Activated CD8-positive, alpha-beta memory T cell treated with anti-CD3 and anti-CD28 coated beads, Interleukin-2, amount 10 ng/mL, durations not matched to agents 7 days and 5 days (primary cell): Measurements from ENCODE around the gene OXT. TPM values are rescaled to one million over a fixed set of nuclear protein-coding genes. Genes with fewer than 3 reads are reported as not detected.
A peak's percentile ranks its signal among the peaks of the same experiment; 100 is the strongest.
"Not testable (repeated sequence)": the region's sequence is repeated elsewhere in the genome, so short reads cannot be mapped to it uniquely, and the experiment has no call there.

Experiments
- ATAC-seq: fragments of 150-1000 bp; cut with Tn5 transposase; one replicate; pipeline ENCODE4 v1.10.0; 2021; ENCODE audit warnings: moderate library complexity
- CTCF ChIA-PET: fragments of 350-600 bp; sonication (Branson Sonifier 250); formaldehyde crosslinking; loops from one replicate; lab custom pipeline; 2021; ENCODE audit warnings: antibody characterized with exemption; lab: Charles Lee
- DNase-seq: peaks from one replicate; pipeline ENCODE4 v3.0.0-alpha.2; 2020
- H3K27ac Mint-ChIP-seq: one replicate; pipeline ENCODE4 v1.8.0; 2021; ENCODE audit warnings: mild to moderate bottlenecking, mixed read lengths
- H3K27me3 Mint-ChIP-seq: one replicate; pipeline ENCODE4 v1.8.0; 2021; ENCODE audit warnings: mixed read lengths
- H3K36me3 Mint-ChIP-seq: one replicate; pipeline ENCODE4 v1.8.0; 2021; ENCODE audit warnings: mild to moderate bottlenecking, mixed read lengths
- H3K4me1 Mint-ChIP-seq: one replicate; pipeline ENCODE4 v1.8.0; 2021; ENCODE audit warnings: mixed read lengths
- H3K4me3 Mint-ChIP-seq: one replicate; pipeline ENCODE4 v1.8.0; 2021; ENCODE audit warnings: mild to moderate bottlenecking, moderate library complexity, mixed read lengths
- H3K9me3 Mint-ChIP-seq: one replicate; pipeline ENCODE4 v1.8.0; 2022; ENCODE audit warnings: low read depth, mixed read lengths
- total RNA-seq, 2 experiments: library from RNA; stranded (reverse); gene quantifications; one replicate each; pipeline ENCODE4 v1.2.3, GENCODE V29; 2021

OXT gene
- total RNA-seq, 2 experiments from 2014 or later = not detected

DNA sequence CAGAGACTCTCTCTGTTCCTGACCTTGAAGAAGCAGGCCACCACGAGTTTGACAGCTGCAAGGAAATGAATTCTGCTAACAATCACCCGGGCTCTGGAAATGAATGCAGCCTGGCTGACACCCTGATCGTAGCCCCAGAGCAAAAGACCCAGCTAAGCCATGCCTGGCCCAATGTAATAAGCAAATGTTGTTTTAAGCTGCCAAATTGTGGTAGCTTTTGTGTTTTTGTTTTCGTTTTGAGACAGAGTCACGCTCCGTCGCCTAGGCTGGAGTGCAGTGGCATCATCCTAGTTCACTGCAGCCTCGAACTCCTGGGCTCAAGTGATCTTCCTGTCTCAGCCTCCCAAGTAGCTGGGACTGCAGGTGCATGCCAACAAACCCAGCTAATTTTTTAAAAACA is 3.3 kb upstream of the OXT start:
- Mint-ChIP-seq H3K4me3 (no peak overlapping the region), H3K27ac (no peak overlapping the region), H3K36me3 (no peaks in the 10 kb centered on the region), H3K9me3 (no peaks in the 10 kb centered on the region), H3K4me1 (peaks cover 13% of the 10 kb centered on the region), H3K27me3 (peaks cover 15% of the 10 kb centered on the region)
- ATAC-seq (no peak), DNase-seq (no peak)
- CTCF ChIA-PET = interaction anchor here (1.4 to 3.1 kb wide), 3 partner anchors 15 to 261 kb away, joined by 3 to 13 read pairs (median 3); no protein-coding TSS in a partner anchor

DNA sequence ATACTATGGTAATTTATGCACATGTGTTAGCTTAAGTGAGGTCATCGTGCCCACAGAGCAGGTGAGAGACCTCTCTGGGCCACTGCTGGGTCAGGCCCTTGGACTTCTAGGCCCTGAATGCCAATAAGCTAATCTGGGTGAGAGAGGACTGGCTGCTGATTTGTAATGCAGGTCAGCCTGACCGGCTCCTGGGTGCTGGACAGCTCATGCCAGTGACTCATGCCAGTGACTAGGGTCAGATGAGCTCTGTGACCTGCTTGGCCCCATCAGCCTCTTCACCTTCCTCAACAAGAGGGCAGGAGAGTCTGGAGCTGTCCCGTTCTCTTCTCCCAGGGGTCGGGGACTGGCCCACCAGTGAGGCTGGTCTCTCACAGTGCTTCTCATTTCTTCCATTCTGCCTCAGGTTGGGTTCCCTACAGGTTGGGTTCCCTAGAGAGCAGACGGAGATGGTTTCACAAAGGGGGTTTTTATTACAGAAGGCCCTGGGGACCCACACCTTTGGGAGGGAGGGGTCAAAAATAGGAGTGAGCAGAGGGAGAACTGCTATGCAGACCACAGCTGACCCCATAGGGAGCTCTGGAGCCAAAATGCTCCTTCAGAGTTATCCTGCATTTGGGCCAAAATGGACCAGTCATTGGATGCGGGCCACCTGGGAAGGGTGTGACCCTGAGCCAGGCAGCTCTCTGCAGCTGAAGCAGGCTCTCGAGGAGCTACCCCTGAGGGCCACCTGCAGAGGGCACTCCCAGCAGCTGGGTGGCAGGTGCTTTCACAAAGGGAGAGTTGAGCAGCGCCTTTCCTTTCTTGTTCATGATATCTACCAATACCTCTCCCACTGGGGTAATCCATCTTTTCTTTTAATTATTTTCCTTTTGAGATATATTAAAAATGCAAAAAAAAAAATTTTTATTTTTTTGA is 2.2 kb upstream of the OXT start:
- DNase-seq = peak; percentile 59
- ATAC-seq = no peak

DNA sequence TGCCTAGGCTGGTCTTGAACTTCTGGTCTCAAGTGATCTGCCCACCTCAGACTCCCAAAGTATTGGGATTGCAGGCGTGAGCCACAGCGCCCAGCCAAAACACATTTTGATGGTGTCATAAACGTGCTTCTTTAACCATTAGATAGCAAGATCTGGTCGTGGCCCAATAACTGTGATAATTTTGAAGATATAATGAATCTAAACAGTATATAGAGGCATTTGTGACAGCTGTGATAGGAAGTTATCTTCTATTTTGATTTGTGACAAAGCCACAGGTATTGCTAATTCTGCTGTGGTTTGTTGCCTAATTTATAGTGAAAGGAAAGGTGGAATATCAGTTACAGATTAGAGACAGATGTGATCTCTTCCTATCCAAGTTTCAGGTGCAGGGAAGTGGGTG is 695 bp upstream of the OXT start:
- no peaks in the 10 kb centered on the region for H3K9me3 Mint-ChIP-seq
- peaks cover 23% of the 10 kb centered on the region for H3K27me3 Mint-ChIP-seq
- CTCF ChIA-PET = interaction anchor here (0.8 to 3.1 kb wide), 3 partner anchors 17 to 87 kb away, joined by 3 to 13 read pairs (median 5); no protein-coding TSS in a partner anchor
- ATAC-seq (no peak), DNase-seq (no peak)
- H3K4me1 Mint-ChIP-seq = peaks cover 13% of the 10 kb centered on the region
- H3K4me3 Mint-ChIP-seq = peak overlapping the region; percentile 39
- no peaks in the 10 kb centered on the region for H3K36me3 Mint-ChIP-seq
- H3K27ac Mint-ChIP-seq = no peak overlapping the region

More for the DNA sequence above, 2.2 kb upstream of the OXT start:
- no peaks in the 10 kb centered on the region for H3K9me3 Mint-ChIP-seq
- peaks cover 13% of the 10 kb centered on the region for H3K4me1 Mint-ChIP-seq
- H3K27me3 Mint-ChIP-seq = peaks cover 18% of the 10 kb centered on the region
- CTCF ChIA-PET = interaction anchor here (1.1 to 3.1 kb wide), 3 partner anchors 16 to 63 kb away, joined by 3 to 13 read pairs (median 3); no protein-coding TSS in a partner anchor
- H3K36me3 Mint-ChIP-seq = no peaks in the 10 kb centered on the region
- H3K4me3 Mint-ChIP-seq = no peak overlapping the region
- no peak overlapping the region for H3K27ac Mint-ChIP-seq

DNA sequence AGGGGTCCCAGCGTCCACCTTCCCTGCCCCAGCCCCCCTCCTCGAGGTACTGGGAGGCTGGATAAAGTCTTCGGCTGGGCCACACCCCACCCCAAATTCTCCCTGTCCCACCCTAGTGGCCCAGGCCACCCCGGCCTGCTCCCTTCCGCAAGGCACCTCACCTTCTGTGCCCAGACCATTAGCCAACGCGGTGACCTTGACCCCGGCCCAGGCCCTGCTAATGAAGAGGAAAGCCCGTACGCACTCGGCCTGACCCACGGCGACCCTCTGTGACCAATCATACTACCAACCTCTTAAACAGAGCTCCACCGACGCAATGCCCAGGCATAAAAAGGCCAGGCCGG is 182 bp upstream of the OXT start:
- H3K9me3 Mint-ChIP-seq = no peaks in the 10 kb centered on the region

DNA sequence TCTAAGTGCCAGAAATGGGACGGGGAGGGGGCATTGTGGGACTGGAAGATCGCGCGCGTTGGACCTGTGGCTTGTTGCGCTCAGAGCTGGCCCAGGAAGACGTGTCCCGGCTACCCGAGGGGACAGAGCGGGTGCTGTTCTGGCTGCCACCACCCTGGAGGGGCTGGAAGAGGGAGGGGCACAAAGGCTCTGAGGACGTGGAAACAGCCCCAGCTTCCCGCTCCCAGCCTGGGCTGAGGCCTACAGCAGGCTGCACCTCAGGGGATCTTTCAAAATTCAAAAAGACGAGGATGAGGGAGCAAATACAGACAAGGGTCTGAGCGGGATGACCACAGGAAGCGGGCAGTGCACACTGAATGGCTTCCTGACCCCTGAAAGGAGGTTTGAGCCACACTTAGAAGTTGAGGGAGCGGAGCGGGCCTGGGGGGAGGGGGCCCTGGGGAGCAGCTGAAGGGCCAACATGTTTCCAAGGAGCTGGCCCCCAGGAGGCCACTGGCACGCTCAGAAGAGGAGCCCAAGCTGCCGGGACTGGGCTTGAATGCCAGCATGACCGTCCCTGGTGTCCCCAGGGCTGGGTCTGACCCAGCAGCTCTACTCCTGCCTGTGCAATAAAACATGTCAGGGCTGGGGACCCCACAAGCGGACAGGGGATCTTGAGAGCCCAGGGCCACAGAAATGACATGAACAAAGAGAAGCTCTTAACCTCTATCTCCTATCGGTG is 1.3 kb downstream of the OXT start:
- DNase-seq (no peak), ATAC-seq (no peak)
- peaks cover 27% of the 10 kb centered on the region for H3K27me3 Mint-ChIP-seq
- no peak overlapping the region for H3K27ac Mint-ChIP-seq
- no peaks in the 10 kb centered on the region for H3K9me3 Mint-ChIP-seq
- H3K4me1 Mint-ChIP-seq = peaks cover 21% of the 10 kb centered on the region
- H3K4me3 Mint-ChIP-seq = peak overlapping the region; percentile 39
- no peaks in the 10 kb centered on the region for H3K36me3 Mint-ChIP-seq
- CTCF ChIA-PET = interaction anchor here (2.3 kb wide), 1 partner anchor 19 kb away, joined by 10 read pairs; no protein-coding TSS in a partner anchor

More for the DNA sequence above, 182 bp upstream of the OXT start:
- Mint-ChIP-seq H3K36me3 (no peaks in the 10 kb centered on the region), H3K27ac (no peak overlapping the region), H3K4me1 (peaks cover 13% of the 10 kb centered on the region), H3K27me3 (peaks cover 23% of the 10 kb centered on the region), H3K4me3 (peak overlapping the region; percentile 39)
- CTCF ChIA-PET = interaction anchor here (0.8 to 1.0 kb wide), 2 partner anchors 18 to 45 kb away, joined by 3 to 5 read pairs; no protein-coding TSS in a partner anchor
- DNase-seq (no peak), ATAC-seq (no peak)

DNA sequence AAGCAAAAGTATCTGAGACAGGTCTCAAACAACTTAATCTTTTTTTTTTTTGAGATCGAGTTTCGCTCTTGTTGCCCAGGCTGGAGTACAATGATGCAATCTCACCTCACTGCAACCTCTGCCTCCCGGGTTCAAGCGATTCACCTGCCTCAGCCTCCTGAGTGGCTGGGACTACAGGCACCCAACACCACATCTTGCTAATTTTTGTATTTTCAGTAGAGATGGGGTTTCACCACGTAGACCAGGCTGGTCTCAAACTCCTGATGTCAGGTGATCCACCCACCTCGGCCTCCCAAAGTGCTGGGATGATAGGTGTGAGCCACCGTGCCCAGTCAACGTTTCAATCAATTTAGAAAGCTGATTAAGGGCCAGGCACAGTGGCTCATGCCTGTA is 1.8 kb downstream of the OXT start:
- not testable (repeated sequence) for H3K36me3 Mint-ChIP-seq, H3K27ac Mint-ChIP-seq

DNA sequence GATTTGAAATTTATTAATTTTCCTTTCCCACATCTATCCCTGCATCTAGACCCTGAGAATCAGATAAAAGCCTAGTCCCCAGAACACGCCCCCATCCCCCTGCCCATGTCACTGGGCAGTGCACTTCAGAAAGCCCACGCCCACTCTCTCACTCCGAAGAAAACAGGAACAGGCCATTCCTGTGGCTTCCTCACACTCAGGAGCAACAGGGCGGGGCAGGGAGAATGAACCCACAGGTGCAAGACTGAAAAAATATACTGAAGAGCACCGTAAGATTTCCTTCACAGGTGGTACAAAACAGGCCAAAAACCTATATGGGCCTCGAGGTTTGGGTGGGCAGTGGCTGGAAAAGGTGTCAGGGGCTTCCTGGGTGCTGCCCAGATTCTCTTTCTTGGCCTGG is 3.4 kb downstream of the OXT start:
- CTCF ChIA-PET = no interaction called here
- Mint-ChIP-seq H3K4me3 (no peak overlapping the region), H3K27ac (no peak overlapping the region), H3K36me3 (peaks cover 3% of the 10 kb centered on the region), H3K4me1 (peaks cover 26% of the 10 kb centered on the region), H3K9me3 (no peaks in the 10 kb centered on the region), H3K27me3 (peaks cover 45% of the 10 kb centered on the region)
- no peak for DNase-seq
- no peak for ATAC-seq

More for the DNA sequence above, 1.8 kb downstream of the OXT start:
- not testable (repeated sequence) for H3K4me3 Mint-ChIP-seq, H3K9me3 Mint-ChIP-seq, ATAC-seq, DNase-seq
- Mint-ChIP-seq H3K27me3 (peaks cover 31% of the 10 kb centered on the region), H3K4me1 (peaks cover 26% of the 10 kb centered on the region)
- CTCF ChIA-PET = interaction anchor here (2.3 kb wide), 1 partner anchor 20 kb away, joined by 10 read pairs; no protein-coding TSS in a partner anchor

DNA sequence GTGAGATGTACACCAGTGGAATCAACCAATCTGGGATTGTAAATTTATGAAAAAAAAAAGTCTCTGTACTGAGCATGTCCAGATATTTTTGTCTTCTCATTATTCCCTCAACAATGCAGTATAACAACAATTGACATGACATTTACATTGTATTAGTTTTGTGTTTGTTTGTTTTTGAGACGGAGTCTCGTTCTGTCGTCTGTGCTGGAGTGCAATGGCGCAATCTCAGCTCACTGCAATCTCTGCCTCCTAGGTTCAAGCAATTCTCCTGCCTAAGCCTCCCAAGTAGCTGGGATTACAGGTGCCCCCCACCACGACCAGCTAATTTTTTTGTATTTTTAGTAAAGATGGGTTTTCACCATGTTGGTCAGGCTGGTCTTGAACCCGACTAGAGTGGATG is 3.9 kb downstream of the OXT start:
- H3K27ac Mint-ChIP-seq, CTCF ChIA-PET: not testable (repeated sequence)

DNA sequence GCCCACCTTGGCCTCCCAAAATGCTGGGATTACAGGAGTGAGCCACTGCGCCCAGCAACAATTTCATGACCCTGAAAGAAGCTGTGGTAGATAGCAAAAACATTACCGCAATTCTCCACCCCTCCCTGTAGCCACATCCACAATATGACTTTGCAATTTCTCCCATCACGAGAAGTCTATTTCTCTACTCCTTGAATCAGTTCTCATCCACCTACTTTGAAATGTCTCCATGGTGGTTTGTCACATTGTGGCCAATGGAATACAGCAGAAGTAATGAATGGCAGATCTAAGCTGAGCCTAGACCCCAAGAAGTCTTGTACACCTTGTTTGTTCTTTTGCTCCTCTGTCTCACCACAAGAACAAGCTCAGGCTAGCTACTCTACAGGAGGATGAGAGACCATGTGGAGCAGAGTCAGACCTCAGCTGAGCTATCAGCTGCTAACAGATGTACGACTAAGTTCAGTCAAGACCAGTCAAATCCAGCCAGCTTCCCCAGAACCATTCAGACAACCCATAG is 6.3 kb downstream of the OXT start:
- CTCF ChIA-PET = interaction anchor here (0.6 to 1.5 kb wide), 9 partner anchors 15 to 200 kb away, joined by 3 to 10 read pairs (median 4); no protein-coding TSS in a partner anchor
- H3K4me3 Mint-ChIP-seq = no peak overlapping the region
- no peaks in the 10 kb centered on the region for H3K9me3 Mint-ChIP-seq
- peaks cover 55% of the 10 kb centered on the region for H3K27me3 Mint-ChIP-seq
- H3K36me3 Mint-ChIP-seq = peaks cover 3% of the 10 kb centered on the region
- ATAC-seq (peak; percentile 65), DNase-seq (peak; percentile 60)
- H3K4me1 Mint-ChIP-seq = peaks cover 19% of the 10 kb centered on the region
- H3K27ac Mint-ChIP-seq = peak overlapping the region; percentile 48

More for the DNA sequence above, 3.9 kb downstream of the OXT start:
- not testable (repeated sequence) for ATAC-seq, H3K36me3 Mint-ChIP-seq, H3K4me3 Mint-ChIP-seq, DNase-seq, H3K9me3 Mint-ChIP-seq
- Mint-ChIP-seq H3K4me1 (peaks cover 26% of the 10 kb centered on the region), H3K27me3 (peaks cover 49% of the 10 kb centered on the region)

DNA sequence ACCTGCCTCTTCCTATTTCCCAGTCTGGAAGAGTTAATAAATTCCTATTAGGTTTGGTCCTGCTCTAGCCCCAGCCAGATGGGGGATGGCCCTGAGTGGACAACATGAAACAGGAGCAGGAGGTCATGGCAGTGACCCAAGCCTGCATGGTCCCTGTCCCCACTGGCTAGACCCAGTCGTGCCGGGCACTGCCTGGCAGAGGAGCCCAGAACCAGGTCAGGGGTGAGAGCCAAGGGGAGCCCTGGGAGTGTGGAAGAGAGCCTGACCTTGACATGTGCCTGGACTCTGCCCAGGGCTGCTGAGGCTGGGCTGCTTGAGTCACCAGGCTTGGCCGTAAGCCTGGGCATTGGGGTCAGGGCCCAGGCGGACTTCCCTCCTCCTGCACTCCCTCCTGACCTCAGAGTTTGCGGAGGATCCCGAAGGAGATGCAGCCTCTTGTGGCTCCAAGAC is 9.5 kb downstream of the OXT start:
- DNase-seq (no peak), ATAC-seq (no peak)
- CTCF ChIA-PET = no interaction called here
- H3K9me3 Mint-ChIP-seq = no peaks in the 10 kb centered on the region
- peaks cover 68% of the 10 kb centered on the region for H3K27me3 Mint-ChIP-seq
- no peak overlapping the region for H3K4me3 Mint-ChIP-seq
- H3K4me1 Mint-ChIP-seq = peaks cover 16% of the 10 kb centered on the region
- peaks cover 3% of the 10 kb centered on the region for H3K36me3 Mint-ChIP-seq
- no peak overlapping the region for H3K27ac Mint-ChIP-seq

DNA sequence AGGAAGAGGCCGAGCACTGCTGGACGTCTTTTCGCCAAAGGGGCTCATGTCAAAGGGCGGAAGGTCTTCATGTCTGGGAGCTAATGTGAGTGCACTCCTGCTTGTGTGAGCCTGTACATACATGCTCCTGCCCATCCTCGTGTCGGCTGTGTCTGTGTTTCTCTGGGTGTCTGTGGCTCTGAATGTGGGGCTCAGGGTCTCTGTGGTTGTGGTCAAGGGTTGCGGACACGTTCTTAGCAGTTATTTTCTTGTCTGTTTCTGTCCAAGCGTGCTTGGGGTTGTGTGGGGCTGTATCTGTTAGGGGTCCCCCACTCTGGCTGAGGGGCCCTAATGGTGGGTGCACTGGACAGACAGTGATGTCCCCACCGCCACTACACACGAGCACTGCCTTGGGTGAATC is 10.2 kb downstream of the OXT start:
- Mint-ChIP-seq H3K36me3 (peaks cover 3% of the 10 kb centered on the region), H3K4me3 (no peak overlapping the region), H3K9me3 (no peaks in the 10 kb centered on the region), H3K4me1 (peaks cover 16% of the 10 kb centered on the region), H3K27ac (no peak overlapping the region), H3K27me3 (peaks cover 68% of the 10 kb centered on the region)
- ATAC-seq (no peak), DNase-seq (no peak)
- CTCF ChIA-PET = no interaction called here

DNA sequence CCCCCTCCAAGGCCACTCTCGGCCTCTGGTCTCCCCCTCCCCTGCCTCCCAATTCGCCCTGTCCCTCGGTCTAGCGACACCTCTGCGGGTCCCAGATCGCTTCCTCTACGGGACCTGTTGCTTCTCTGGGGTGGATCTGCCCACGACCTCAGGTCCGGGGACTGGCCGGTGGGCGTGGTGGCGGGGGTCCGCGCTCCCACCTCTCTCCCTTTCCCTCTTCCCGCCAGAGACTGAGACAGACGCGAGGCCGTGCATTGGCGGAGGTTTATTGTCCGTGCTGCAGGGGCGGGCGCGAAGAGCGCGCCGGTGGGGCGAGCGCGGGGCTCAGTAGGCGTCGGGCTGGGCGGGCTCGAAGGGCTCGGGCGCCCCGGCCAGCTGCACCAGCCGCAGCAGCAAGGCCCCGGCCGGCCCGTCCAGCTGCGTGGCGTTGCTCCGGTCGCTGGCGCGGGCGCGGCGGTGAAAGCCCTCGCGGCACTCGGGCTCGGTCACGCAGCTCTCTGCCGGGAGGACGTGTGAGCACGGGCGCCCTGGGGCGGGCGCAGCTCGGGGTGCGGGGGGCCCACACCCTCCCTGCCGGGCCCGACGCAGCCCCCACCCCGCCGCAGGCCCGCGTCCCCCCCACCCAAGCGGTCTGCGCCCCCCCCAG is 11.0 kb downstream of the OXT start:
- Mint-ChIP-seq H3K36me3 (peaks cover 3% of the 10 kb centered on the region), H3K27ac (no peak overlapping the region), H3K4me3 (peak overlapping the region; percentile 22), H3K4me1 (peaks cover 10% of the 10 kb centered on the region), H3K9me3 (no peaks in the 10 kb centered on the region), H3K27me3 (peaks cover 65% of the 10 kb centered on the region)
- DNase-seq (no peak), ATAC-seq (peak; percentile 25)
- CTCF ChIA-PET = no interaction called here
